ENCODE results near the gene AATK. TPM values are rescaled to one million over a fixed set of nuclear protein-coding genes. Genes with fewer than 3 reads are reported as not detected.

AATK gene
- polyA plus RNA-seq, 2 of the 4 experiments (the other 2 are of a cell fraction): 0.26 to 0.37 TPM

- H3K27ac ChIP-seq: 0 out of 6 replicates have a peak overlapping the region, but pooled peaks of 1 of the 2 experiments have one; percentile 23
- no peak for DNase-seq (ENCODE audit: low read depth in 1 of 2, low spot score in 1 of 2)
- no peak for FAIRE-seq
- TF ChIP-seq HMGXB4 (CRISPR knock-in tag; IDR thresholded peaks at IDR 0.05; ENCODE audit: borderline replicate concordance) (no peak), GATA3 (IDR thresholded peaks at IDR 0.05; ENCODE audit: borderline replicate concordance) (no peak), HEYL (CRISPR knock-in tag; IDR thresholded peaks at IDR 0.05) (no peak), ZFP36 (IDR thresholded peaks at IDR 0.05; ENCODE audit: borderline replicate concordance, partially characterized antibody) (no peak), EHF (CRISPR knock-in tag; IDR thresholded peaks at IDR 0.05) (no peak), CHD2 (IDR thresholded peaks at IDR 0.05; ENCODE audit: low read length, partially characterized antibody) (no peak), FOSB (CRISPR knock-in tag; IDR thresholded peaks at IDR 0.05) (no peak), CEBPB (IDR thresholded peaks at IDR 0.05) (no peak), POLR2A (IDR thresholded peaks at IDR 0.05; ENCODE audit: low read length) (no peak), HDAC2 (IDR thresholded peaks at IDR 0.05) (no peak), HOXB5 (CRISPR knock-in tag; IDR thresholded peaks at IDR 0.05) (no peak), ZC3H11A (IDR thresholded peaks at IDR 0.05) (no peak), RAD21 (conservative IDR thresholded peaks at IDR 0.05 in 1 of 2, IDR thresholded peaks at IDR 0.05 in 1 of 2) (no peak), CTCF (IDR thresholded peaks at IDR 0.05) (no peak)
- H3K4me3 ChIP-seq: no peak overlapping the region
- 0 out of 3 replicates have a peak overlapping the region, but pooled peaks have one; percentile 16 for H3K4me2 ChIP-seq
- no peaks in the 10 kb centered on the region for H3K9me3 ChIP-seq
- peaks cover 10% of the 10 kb centered on the region for H3K4me1 ChIP-seq
- 0 out of 6 replicates have a peak, but pooled peaks of 1 of the 2 experiments have one; percentile 1 for ATAC-seq
- ChIA-PET CTCF (interaction anchor here (0.6 to 1.5 kb wide), 5 partner anchors 8 to 76 kb away, joined by 3 to 6 read pairs (median 4); no protein-coding TSS in a partner anchor), POLR2A (interaction anchor here (1.2 kb wide), 1 partner anchor 113 kb away, joined by 3 read pairs; the partner anchor contains the start of genes NDUFAF8 and TEPSIN)
- WGBS (ENCODE audit: missing lambda C conversion rate): 66% methylated on average over 12 of the region's 14 CpGs
Measured at GRCh38 chr17:81125573-81126081, 40.4 kb downstream of the AATK start.

- DNase-seq (ENCODE audit: low read depth in 1 of 2, low spot score in 1 of 2) (no peak), FAIRE-seq (no peak), ATAC-seq (no peak)
- H3K4me2 ChIP-seq: no peak overlapping the region
- 90% methylated on average over 6 of the region's 18 CpGs for WGBS (ENCODE audit: missing lambda C conversion rate)
- peaks cover 10% of the 10 kb centered on the region for H3K4me1 ChIP-seq
- TF ChIP-seq GATA3 (IDR thresholded peaks at IDR 0.05; ENCODE audit: borderline replicate concordance) (no peak), NPAS2 (CRISPR knock-in tag; IDR thresholded peaks at IDR 0.05; ENCODE audit: borderline replicate concordance) (no peak), REST (IDR thresholded peaks at IDR 0.05) (no peak), FOSB (CRISPR knock-in tag; IDR thresholded peaks at IDR 0.05) (no peak), MAX (IDR thresholded peaks at IDR 0.05) (no peak), ATOH8 (CRISPR knock-in tag; IDR thresholded peaks at IDR 0.05; ENCODE audit: low read depth) (no peak), JUNB (IDR thresholded peaks at IDR 0.05) (no peak), EHF (CRISPR knock-in tag; IDR thresholded peaks at IDR 0.05) (no peak), BHLHE40 (IDR thresholded peaks at IDR 0.05; ENCODE audit: low read depth, low read length) (no peak), MAFK (IDR thresholded peaks at IDR 0.05; ENCODE audit: partially characterized antibody) (no peak)
- CTCF ChIA-PET: interaction anchor here (1.4 kb wide), 1 partner anchor 18 kb away, joined by 6 read pairs; no protein-coding TSS in a partner anchor
- POLR2A ChIA-PET: interaction anchor here (1.2 kb wide), 1 partner anchor 115 kb away, joined by 3 read pairs; the partner anchor contains the start of genes NDUFAF8 and TEPSIN
- H3K9me3 ChIP-seq: no peaks in the 10 kb centered on the region
- no peak overlapping the region for H3K27ac ChIP-seq
- H3K4me3 ChIP-seq: no peak overlapping the region
Measured at GRCh38 chr17:81124377-81124776, 41.6 kb downstream of the AATK start.

Data from A549 (cell line).